Measurements from ENCODE around the gene DLGAP4.
A peak's percentile ranks its signal among the peaks of the same experiment; 100 is the strongest.

The DLGAP4 gene

GRCh38 chr20:36532822-36533221 lies 226.7 kb downstream of the DLGAP4 start:
- no peak for ATAC-seq
- no peak for TF ChIP-seq OSR1 (CRISPR knock-in tag; IDR thresholded peaks at IDR 0.05)

- ATAC-seq: peak; percentile 41
- no peak for TF ChIP-seq ZC3H10 (CRISPR knock-in tag; IDR thresholded peaks at IDR 0.05)
- no peak for TF ChIP-seq PPARA (CRISPR knock-in tag; IDR thresholded peaks at IDR 0.05; ENCODE audit: borderline replicate concordance)
- TF ChIP-seq CSDC2 (CRISPR knock-in tag; IDR thresholded peaks at IDR 0.05): no peak
- TF ChIP-seq ZFP30 (CRISPR knock-in tag; IDR thresholded peaks at IDR 0.05): no peak
- no peak for TF ChIP-seq TSHZ2 (CRISPR knock-in tag; IDR thresholded peaks at IDR 0.05)
- no peak for TF ChIP-seq ESRRG (CRISPR knock-in tag; IDR thresholded peaks at IDR 0.05)
Measured at GRCh38 chr20:36538026-36538722, 232.0 kb downstream of the DLGAP4 start.

GRCh38 chr20:36540551-36541211 lies 234.5 kb downstream of the DLGAP4 start:
- TF ChIP-seq GLIS3 (CRISPR knock-in tag; IDR thresholded peaks at IDR 0.05) (no peak), ZNF565 (CRISPR knock-in tag; conservative IDR thresholded peaks at IDR 0.05; ENCODE audit: low read depth) (no peak), TCF4 (CRISPR knock-in tag; IDR thresholded peaks at IDR 0.05; ENCODE audit: borderline replicate concordance) (no peak), PATZ1 (CRISPR knock-in tag; IDR thresholded peaks at IDR 0.05; ENCODE audit: borderline replicate concordance) (no peak), RARB (CRISPR knock-in tag; IDR thresholded peaks at IDR 0.05) (no peak), TOX (CRISPR knock-in tag; IDR thresholded peaks at IDR 0.05; ENCODE audit: borderline replicate concordance) (no peak), ZFP30 (CRISPR knock-in tag; IDR thresholded peaks at IDR 0.05) (no peak), ESRRG (CRISPR knock-in tag; IDR thresholded peaks at IDR 0.05) (no peak), CSDC2 (CRISPR knock-in tag; IDR thresholded peaks at IDR 0.05) (no peak), POU6F1 (CRISPR knock-in tag; IDR thresholded peaks at IDR 0.05; ENCODE audit: borderline replicate concordance, low read depth) (no peak), ZC3H10 (CRISPR knock-in tag; IDR thresholded peaks at IDR 0.05) (no peak), ARNTL (CRISPR knock-in tag; IDR thresholded peaks at IDR 0.05; ENCODE audit: borderline replicate concordance, low read depth) (no peak), PPARA (CRISPR knock-in tag; IDR thresholded peaks at IDR 0.05; ENCODE audit: borderline replicate concordance) (no peak), CREB5 (CRISPR knock-in tag; IDR thresholded peaks at IDR 0.05; ENCODE audit: low read depth) (no peak), ZNF70 (CRISPR knock-in tag; IDR thresholded peaks at IDR 0.05) (no peak)
- no peak for ATAC-seq

GRCh38 chr20:36541227-36541767 lies 235.2 kb downstream of the DLGAP4 start, which contains the start of gene MYL9:
TSS of gene MYL9 (plus strand) at chr20:36541519. CDS start at chr20:36544885, 3,366 bp downstream.
- no peak for ATAC-seq
- TF ChIP-seq ZFP3 (CRISPR knock-in tag; IDR thresholded peaks at IDR 0.05) (no peak), ZFP30 (CRISPR knock-in tag; IDR thresholded peaks at IDR 0.05) (no peak), ISL1 (CRISPR knock-in tag; IDR thresholded peaks at IDR 0.05) (no peak), ZC3H10 (CRISPR knock-in tag; IDR thresholded peaks at IDR 0.05) (no peak), PATZ1 (CRISPR knock-in tag; IDR thresholded peaks at IDR 0.05; ENCODE audit: borderline replicate concordance) (no peak), CREB5 (CRISPR knock-in tag; IDR thresholded peaks at IDR 0.05; ENCODE audit: low read depth) (no peak), PPARA (CRISPR knock-in tag; IDR thresholded peaks at IDR 0.05; ENCODE audit: borderline replicate concordance) (no peak), GLIS3 (CRISPR knock-in tag; IDR thresholded peaks at IDR 0.05) (no peak), CSRNP3 (CRISPR knock-in tag; IDR thresholded peaks at IDR 0.05) (no peak), ZNF8 (CRISPR knock-in tag; IDR thresholded peaks at IDR 0.05) (no peak)

Data from SK-N-SH treated with all-trans-retinoic acid at 6 μM for 48 hours (cell line).